Ovary (tissue), 3 donors: ENCODE results near the gene KLHL25.

ENCODE experiments used
- CTCF ChIP-seq, 3 donors: fragments of 450-650 bp in 2 of 3; fragments of 200-600 bp in 1 of 3; IDR thresholded peaks; one replicate each; pipeline versions ENCODE4 v1.5.1 to v1.8.0; 2016 to 2022; ENCODE audit warnings: antibody characterized with exemption in 3 of 3, mild to moderate bottlenecking in 1 of 3
- EP300 ChIP-seq: sonication (generic); formaldehyde crosslinking; IDR thresholded peaks from one replicate; pipeline ENCODE4 v1.6.1; 2017; ENCODE audit warnings: antibody characterized with exemption
- POLR2A ChIP-seq: fragments of 450-650 bp; IDR thresholded peaks from one replicate; pipeline ENCODE4 v1.6.1; 2017; ENCODE audit warnings: antibody characterized with exemption, mild to moderate bottlenecking, moderate library complexity
- donor health status: DM: no; HTN: no; CAD: no.

DNA sequence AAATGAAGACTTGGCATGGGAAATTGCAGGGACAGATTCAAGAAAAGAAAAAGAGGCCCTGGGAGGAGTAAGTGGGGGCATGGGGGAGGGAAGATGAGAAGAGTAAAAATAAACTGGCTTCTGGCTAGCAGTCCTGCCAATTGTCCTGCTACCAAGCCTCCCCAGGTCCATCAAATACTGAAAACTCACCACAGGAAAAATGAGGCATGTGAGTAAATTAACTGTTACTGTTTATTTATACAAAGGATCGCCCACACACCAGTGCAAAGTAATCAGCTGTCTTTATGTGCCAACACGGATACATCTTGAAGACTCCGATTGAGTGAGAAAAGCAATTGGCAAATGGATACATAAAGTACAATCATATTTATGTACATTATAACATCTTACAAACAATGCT is 10.7 kb upstream of the KLHL25 start:
- TF ChIP-seq EP300: no peak
- no peak for TF ChIP-seq CTCF (IDR thresholded peaks at IDR 0.05)
- no peak for TF ChIP-seq POLR2A
